Measurements from ENCODE around the gene HMBS. TPM values are rescaled to one million over a fixed set of nuclear protein-coding genes. Genes with fewer than 3 reads are reported as not detected.
A peak's percentile ranks its signal among the peaks of the same experiment; 100 is the strongest.

The HMBS gene
- total and polyA plus RNA-seq, 2 of the 8 experiments (the other 6 are each of a cell fraction or from before 2014, with no cell fraction given), result 69.3 to 109 TPM

- TF ChIP-seq SP2 (IDR thresholded peaks at IDR 0.05; ENCODE audit: low read length) (no peak), SP4 (IDR thresholded peaks at IDR 0.05; ENCODE audit: low read length) (no peak), TBP (IDR thresholded peaks at IDR 0.05; ENCODE audit: low read depth, low read length) (0 out of 2 replicates have a peak, but pooled peaks have one; percentile 11)
These were observed 22.2 kb downstream of the HMBS start, which contains the start of gene C2CD2L (continued) for GRCh38 chr11:119106564-119107537.
